Thyroid gland (tissue), 4 donors: ENCODE results near the gene NIBAN1.

Experiments
- POLR2A ChIP-seq, 2 donors: fragments of 450-650 bp; IDR thresholded peaks; one replicate each; pipeline ENCODE4 v1.6.1; 2017; ENCODE audit warnings: antibody characterized with exemption in 2 of 2, mild to moderate bottlenecking in 2 of 2, moderate library complexity in 1 of 2
- TF ChIP-seq, protein P1 (sequence below), 6 experiments: fragments of 200-600 bp in 3 of 6; fragments of 450-650 bp in 3 of 6; sonication (generic) in 3 of 6; IDR thresholded peaks; one replicate each; pipeline ENCODE4 v1.5.1; 2016 to 2019; ENCODE audit warnings: antibody characterized with exemption in 6 of 6, mild to moderate bottlenecking in 2 of 6, inconsistent platforms in 1 of 6, moderate library complexity in 1 of 6

- TF ChIP-seq, protein P1, sequence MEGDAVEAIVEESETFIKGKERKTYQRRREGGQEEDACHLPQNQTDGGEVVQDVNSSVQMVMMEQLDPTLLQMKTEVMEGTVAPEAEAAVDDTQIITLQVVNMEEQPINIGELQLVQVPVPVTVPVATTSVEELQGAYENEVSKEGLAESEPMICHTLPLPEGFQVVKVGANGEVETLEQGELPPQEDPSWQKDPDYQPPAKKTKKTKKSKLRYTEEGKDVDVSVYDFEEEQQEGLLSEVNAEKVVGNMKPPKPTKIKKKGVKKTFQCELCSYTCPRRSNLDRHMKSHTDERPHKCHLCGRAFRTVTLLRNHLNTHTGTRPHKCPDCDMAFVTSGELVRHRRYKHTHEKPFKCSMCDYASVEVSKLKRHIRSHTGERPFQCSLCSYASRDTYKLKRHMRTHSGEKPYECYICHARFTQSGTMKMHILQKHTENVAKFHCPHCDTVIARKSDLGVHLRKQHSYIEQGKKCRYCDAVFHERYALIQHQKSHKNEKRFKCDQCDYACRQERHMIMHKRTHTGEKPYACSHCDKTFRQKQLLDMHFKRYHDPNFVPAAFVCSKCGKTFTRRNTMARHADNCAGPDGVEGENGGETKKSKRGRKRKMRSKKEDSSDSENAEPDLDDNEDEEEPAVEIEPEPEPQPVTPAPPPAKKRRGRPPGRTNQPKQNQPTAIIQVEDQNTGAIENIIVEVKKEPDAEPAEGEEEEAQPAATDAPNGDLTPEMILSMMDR (IDR thresholded peaks at IDR 0.05) = no peak
- no peak for TF ChIP-seq POLR2A (IDR thresholded peaks at IDR 0.05)
Observed at GRCh38 chr1:184971522-184972265, 2.6 kb downstream of the NIBAN1 start.
